Measurements from ENCODE around the gene DRAM1. TPM values are rescaled to one million over a fixed set of nuclear protein-coding genes. Genes with fewer than 3 reads are reported as not detected.
A peak's percentile ranks its signal among the peaks of the same experiment; 100 is the strongest.

The DRAM1 gene
- total RNA-seq, 3 donors from 2014 or later (not counting 1 experiment from before 2014, with no cell fraction given) = 9.8 to 10.5 (median 10.0) TPM

GRCh38 chr12:101847325-101847724 lies 30.1 kb upstream of the DRAM1 start:
- intact Hi-C loops (cut with micrococcal nuclease) = no loop called here
- TF ChIP-seq, protein P1, sequence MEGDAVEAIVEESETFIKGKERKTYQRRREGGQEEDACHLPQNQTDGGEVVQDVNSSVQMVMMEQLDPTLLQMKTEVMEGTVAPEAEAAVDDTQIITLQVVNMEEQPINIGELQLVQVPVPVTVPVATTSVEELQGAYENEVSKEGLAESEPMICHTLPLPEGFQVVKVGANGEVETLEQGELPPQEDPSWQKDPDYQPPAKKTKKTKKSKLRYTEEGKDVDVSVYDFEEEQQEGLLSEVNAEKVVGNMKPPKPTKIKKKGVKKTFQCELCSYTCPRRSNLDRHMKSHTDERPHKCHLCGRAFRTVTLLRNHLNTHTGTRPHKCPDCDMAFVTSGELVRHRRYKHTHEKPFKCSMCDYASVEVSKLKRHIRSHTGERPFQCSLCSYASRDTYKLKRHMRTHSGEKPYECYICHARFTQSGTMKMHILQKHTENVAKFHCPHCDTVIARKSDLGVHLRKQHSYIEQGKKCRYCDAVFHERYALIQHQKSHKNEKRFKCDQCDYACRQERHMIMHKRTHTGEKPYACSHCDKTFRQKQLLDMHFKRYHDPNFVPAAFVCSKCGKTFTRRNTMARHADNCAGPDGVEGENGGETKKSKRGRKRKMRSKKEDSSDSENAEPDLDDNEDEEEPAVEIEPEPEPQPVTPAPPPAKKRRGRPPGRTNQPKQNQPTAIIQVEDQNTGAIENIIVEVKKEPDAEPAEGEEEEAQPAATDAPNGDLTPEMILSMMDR (IDR thresholded peaks at IDR 0.05) = no peak
- H3K27ac Mint-ChIP-seq = no peak overlapping the region

DNA sequence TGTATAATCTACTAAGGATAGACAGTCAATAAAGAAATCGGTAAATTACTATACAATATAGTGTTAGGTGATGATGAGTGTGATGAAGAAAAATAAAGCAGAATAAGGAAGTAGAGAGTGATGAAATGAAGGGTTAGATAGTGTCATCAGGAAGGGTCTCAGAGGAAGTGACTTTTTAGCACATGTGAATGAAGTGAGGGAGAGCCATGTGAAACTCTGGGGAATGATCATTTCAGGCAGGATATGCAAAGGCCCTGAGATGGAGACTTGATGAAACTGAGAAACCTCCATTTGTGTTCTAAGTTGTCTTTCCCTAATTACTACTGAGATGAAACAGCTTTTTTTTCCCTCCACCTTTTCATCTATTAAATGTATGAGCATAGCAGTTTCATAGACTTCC lies 27.2 kb upstream of the DRAM1 start:
- intact Hi-C loops (cut with micrococcal nuclease) = no loop called here
- H3K27ac ChIP-seq (ENCODE audit: low read length) = no peak overlapping the region
- Mint-ChIP-seq H3K36me3 (no peaks in the 10 kb centered on the region), H3K4me1 (peaks cover 0 to 6% of the 10 kb centered on the region in 2 donors), H3K9me3 (no peaks in the 10 kb centered on the region), H3K4me3 (no peak overlapping the region), H3K27me3 (ENCODE audit: low read depth in 2 of 2) (no peaks in the 10 kb centered on the region), H3K27ac (no peak overlapping the region)
- H3K9me3 ChIP-seq (ENCODE audit: control insufficient read depth, insufficient read depth, low read length) = no peaks in the 10 kb centered on the region
- no peaks in the 10 kb centered on the region for H3K4me1 ChIP-seq (ENCODE audit: control insufficient read depth, insufficient read depth, low read length)
- H3K27me3 ChIP-seq (ENCODE audit: control insufficient read depth, insufficient read depth, low read length) = no peaks in the 10 kb centered on the region
- TF ChIP-seq, protein P1 (IDR thresholded peaks at IDR 0.05) = no peak
- H3K36me3 ChIP-seq (ENCODE audit: control insufficient read depth, insufficient read depth, low read length) = no peaks in the 10 kb centered on the region
- DNase-seq = no peak
- no peak overlapping the region for H3K4me3 ChIP-seq (ENCODE audit: low read length)
- no peak for ATAC-seq
- no CpG with 5 or more reads among the region's 1 CpG for WGBS (ENCODE audit: insufficient coverage)

More at GRCh38 chr12:101847325-101847724, 30.1 kb upstream of the DRAM1 start:
- no peak overlapping the region for H3K4me3 Mint-ChIP-seq
- H3K27me3 Mint-ChIP-seq (ENCODE audit: low read depth in 2 of 2) = no peaks in the 10 kb centered on the region
- H3K27ac ChIP-seq (ENCODE audit: low read length) = no peak overlapping the region
- H3K4me1 Mint-ChIP-seq = no peaks in the 10 kb centered on the region
- no peak overlapping the region for H3K4me3 ChIP-seq (ENCODE audit: low read length)
- WGBS (ENCODE audit: insufficient coverage) = 84% methylated on average over 5 of the region's 5 CpGs
- ATAC-seq (no peak), DNase-seq (no peak)
- no peaks in the 10 kb centered on the region for H3K36me3 ChIP-seq (ENCODE audit: control insufficient read depth, insufficient read depth, low read length)
- no peaks in the 10 kb centered on the region for H3K4me1 ChIP-seq (ENCODE audit: control insufficient read depth, insufficient read depth, low read length)
- H3K9me3 Mint-ChIP-seq = no peaks in the 10 kb centered on the region
- H3K9me3 ChIP-seq (ENCODE audit: control insufficient read depth, insufficient read depth, low read length) = no peaks in the 10 kb centered on the region
- no peaks in the 10 kb centered on the region for H3K36me3 Mint-ChIP-seq
- no peaks in the 10 kb centered on the region for H3K27me3 ChIP-seq (ENCODE audit: control insufficient read depth, insufficient read depth, low read length)

DNA sequence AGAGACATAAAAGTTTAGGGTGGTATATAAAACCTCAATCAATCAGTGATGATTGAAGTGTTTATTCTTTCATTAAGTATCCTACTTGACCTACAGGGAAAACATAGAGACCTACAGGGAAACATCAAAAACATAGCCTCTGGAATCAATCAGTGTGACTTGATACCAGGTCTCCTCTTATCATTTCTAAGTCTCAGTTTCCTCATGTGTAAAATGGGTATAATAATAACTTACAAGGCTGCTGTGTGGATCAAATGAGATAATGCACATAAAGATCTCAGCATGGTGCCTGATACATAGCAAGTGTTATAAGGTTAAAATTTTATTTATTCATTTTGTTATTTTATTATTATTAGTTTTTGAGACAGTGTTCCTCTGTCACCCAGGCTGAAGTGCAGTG lies 24.4 kb upstream of the DRAM1 start:
- Histone ChIP-seq H3K27me3 (ENCODE audit: control insufficient read depth, insufficient read depth, low read length) (no peaks in the 10 kb centered on the region), H3K9me3 (ENCODE audit: control insufficient read depth, insufficient read depth, low read length) (no peaks in the 10 kb centered on the region), H3K4me3 (ENCODE audit: low read length) (no peak overlapping the region), H3K27ac (ENCODE audit: low read length) (no peak overlapping the region), H3K4me1 (ENCODE audit: control insufficient read depth, insufficient read depth, low read length) (no peaks in the 10 kb centered on the region), H3K36me3 (ENCODE audit: control insufficient read depth, insufficient read depth, low read length) (no peaks in the 10 kb centered on the region)
- H3K36me3 Mint-ChIP-seq = no peaks in the 10 kb centered on the region
- H3K27ac Mint-ChIP-seq = no peak overlapping the region
- ATAC-seq (no peak), DNase-seq (no peak)
- TF ChIP-seq, protein P1 (IDR thresholded peaks at IDR 0.05) = no peak
- intact Hi-C loops (cut with micrococcal nuclease) = no loop called here
- no peaks in the 10 kb centered on the region for H3K9me3 Mint-ChIP-seq
- H3K4me3 Mint-ChIP-seq = no peak overlapping the region
- no peaks in the 10 kb centered on the region for H3K27me3 Mint-ChIP-seq (ENCODE audit: low read depth in 2 of 2)
- H3K4me1 Mint-ChIP-seq = peaks cover 6 to 11% of the 10 kb centered on the region in 2 donors

GRCh38 chr12:101854747-101855146 lies 22.6 kb upstream of the DRAM1 start:
- Mint-ChIP-seq H3K27ac (no peak overlapping the region), H3K4me1 (peaks cover 6 to 11% of the 10 kb centered on the region in 2 donors), H3K27me3 (ENCODE audit: low read depth in 2 of 2) (no peaks in the 10 kb centered on the region), H3K36me3 (no peaks in the 10 kb centered on the region), H3K9me3 (no peaks in the 10 kb centered on the region), H3K4me3 (no peak overlapping the region)
- Histone ChIP-seq H3K4me3 (ENCODE audit: low read length) (no peak overlapping the region), H3K27ac (ENCODE audit: low read length) (no peak overlapping the region), H3K27me3 (ENCODE audit: control insufficient read depth, insufficient read depth, low read length) (no peaks in the 10 kb centered on the region), H3K9me3 (ENCODE audit: control insufficient read depth, insufficient read depth, low read length) (no peaks in the 10 kb centered on the region), H3K4me1 (ENCODE audit: control insufficient read depth, insufficient read depth, low read length) (no peaks in the 10 kb centered on the region), H3K36me3 (ENCODE audit: control insufficient read depth, insufficient read depth, low read length) (no peaks in the 10 kb centered on the region)
- intact Hi-C loops (cut with micrococcal nuclease) = no loop called here
- WGBS (ENCODE audit: insufficient coverage) = 100% methylated on average over 1 of the region's 1 CpG
- peak in 1 of 3 donors; percentile 52 for ATAC-seq
- DNase-seq = no peak
- TF ChIP-seq, protein P1 (IDR thresholded peaks at IDR 0.05) = no peak
